DOHH2 (cell line): ENCODE data around the gene LRRC25.
A peak's percentile ranks its signal among the peaks of the same experiment; 100 is the strongest.

Source experiments
- H3F3A ChIP-seq: fragments of 200-600 bp; sonication (generic), shearing (Covaris generic); 2 replicates; pipeline ENCODE4 v1.6.0; 2016; ENCODE audit warnings: antibody characterized with exemption, mild to moderate bottlenecking; ENCODE audit not compliant: control insufficient read depth, insufficient read depth
- H3K27ac ChIP-seq: fragments of 200-600 bp; sonication (generic); 2 replicates; pipeline ENCODE4 v1.5.1; 2014; ENCODE audit warnings: low read depth, mild to moderate bottlenecking, low read length, moderate library complexity
- H3K27me3 ChIP-seq: fragments of 200-600 bp; sonication (generic); 2 replicates; pipeline ENCODE4 v1.6.1; 2014; ENCODE audit warnings: mild to moderate bottlenecking, low read length, mixed read lengths; ENCODE audit not compliant: control insufficient read depth
- H3K36me3 ChIP-seq: fragments of 200-600 bp; sonication (generic); 2 replicates; pipeline ENCODE4 v1.6.1; 2014; ENCODE audit warnings: mild to moderate bottlenecking, low read length, moderate library complexity, mixed read lengths; ENCODE audit not compliant: control insufficient read depth
- H3K4me1 ChIP-seq: fragments of 200-600 bp; sonication (generic); 2 replicates; pipeline ENCODE4 v1.6.1; 2014; ENCODE audit warnings: mild to moderate bottlenecking, low read length, mixed read lengths; ENCODE audit not compliant: control insufficient read depth
- H3K4me2 ChIP-seq: fragments of 200-600 bp; sonication (generic); 2 replicates; pipeline ENCODE4 v1.6.0; 2014; ENCODE audit warnings: mild to moderate bottlenecking, low read length, moderate library complexity
- H3K4me3 ChIP-seq: fragments of 200-600 bp; sonication (generic); 2 replicates; pipeline ENCODE4 v1.5.1; 2014; ENCODE audit warnings: mild to moderate bottlenecking, low read length, mixed read lengths
- H3K79me2 ChIP-seq: fragments of 200-600 bp; sonication (generic); 2 replicates; pipeline ENCODE4 v1.6.1; 2014; ENCODE audit warnings: mild to moderate bottlenecking, low read length, mixed read lengths; ENCODE audit not compliant: control insufficient read depth
- H3K9me2 ChIP-seq: fragments of 200-600 bp; sonication (generic); replicated peaks from 2 replicates; pipeline ENCODE4 v1.6.1; 2014; ENCODE audit warnings: mild to moderate bottlenecking, low read length, mixed read lengths; ENCODE audit not compliant: control insufficient read depth
- H3K9me3 ChIP-seq: fragments of 200-600 bp; sonication (generic); 2 replicates; pipeline ENCODE4 v1.6.1; 2014; ENCODE audit warnings: antibody characterized with exemption, low read length, mixed read lengths; ENCODE audit not compliant: control insufficient read depth, insufficient read depth
- H4K20me1 ChIP-seq: fragments of 200-600 bp; sonication (generic); 2 replicates; pipeline ENCODE4 v1.6.0; 2014; ENCODE audit warnings: low read depth, mild to moderate bottlenecking, antibody characterized with exemption, low read length, moderate library complexity; ENCODE audit not compliant: control insufficient read depth, insufficient read depth
- CTCF ChIP-seq: fragments of 200-600 bp; sonication (generic); IDR thresholded peaks from one replicate; pipeline ENCODE4 v1.5.1; 2014; ENCODE audit warnings: antibody characterized with exemption, mild to moderate bottlenecking, low read depth, low read length; ENCODE audit not compliant: poor library complexity, severe bottlenecking
- EZH2phosphoT487 ChIP-seq: fragments of 200-600 bp; sonication (generic); IDR thresholded peaks from 2 replicates; pipeline ENCODE4 v1.6.1; 2017; ENCODE audit warnings: borderline replicate concordance, mild to moderate bottlenecking, antibody characterized with exemption, low read length, moderate library complexity, mixed read lengths

Gene LRRC25

GRCh38 chr19:18427743-18428113, 30.3 kb upstream of the LRRC25 start:
- Histone ChIP-seq H3K36me3 (peaks cover 58% of the 10 kb centered on the region), H3K27me3 (no peaks in the 10 kb centered on the region), H3K79me2 (peaks cover 64% of the 10 kb centered on the region), H3K9me2 (no peaks in the 10 kb centered on the region), H3K27ac (no peak overlapping the region), H4K20me1 (peaks cover 20% of the 10 kb centered on the region; the same call in 1 of the 2 replicates), H3K4me2 (no peak overlapping the region), H3F3A (peaks cover 16% of the 10 kb centered on the region), H3K9me3 (no peaks in the 10 kb centered on the region), H3K4me1 (peaks cover 96% of the 10 kb centered on the region), H3K4me3 (no peak overlapping the region)
- TF ChIP-seq CTCF (no peak), EZH2phosphoT487 (no peak)

GRCh38 chr19:18427080-18427742, 29.8 kb upstream of the LRRC25 start:
- Histone ChIP-seq H3K27ac (no peak overlapping the region), H3K9me2 (no peaks in the 10 kb centered on the region)
- no peak for TF ChIP-seq EZH2phosphoT487
- TF ChIP-seq CTCF, result no peak

GRCh38 chr19:18426416-18426767, 29.0 kb upstream of the LRRC25 start:
- Histone ChIP-seq H3F3A (peaks cover 25% of the 10 kb centered on the region), H3K79me2 (peaks cover 77% of the 10 kb centered on the region), H3K27me3 (no peaks in the 10 kb centered on the region), H3K36me3 (peaks cover 55% of the 10 kb centered on the region), H3K4me2 (peak overlapping the region; percentile 79), H3K27ac (peak overlapping the region; percentile 87), H3K9me3 (no peaks in the 10 kb centered on the region), H3K9me2 (no peaks in the 10 kb centered on the region), H3K4me1 (peaks cover 96% of the 10 kb centered on the region), H3K4me3 (peak overlapping the region; percentile 90; the same call in 1 of the 2 replicates), H4K20me1 (peaks cover 20% of the 10 kb centered on the region; the same call in 1 of the 2 replicates)
- no peak for TF ChIP-seq EZH2phosphoT487
- TF ChIP-seq CTCF, result no peak

More at GRCh38 chr19:18427080-18427742, 29.8 kb upstream of the LRRC25 start:
- H4K20me1 ChIP-seq, result peaks cover 20% of the 10 kb centered on the region; the same call in 1 of the 2 replicates
- peaks cover 69% of the 10 kb centered on the region for H3K79me2 ChIP-seq
- H3K27me3 ChIP-seq, result no peaks in the 10 kb centered on the region
- H3F3A ChIP-seq, result peaks cover 18% of the 10 kb centered on the region
- H3K4me1 ChIP-seq, result peaks cover 96% of the 10 kb centered on the region
- H3K9me3 ChIP-seq, result no peaks in the 10 kb centered on the region
- peaks cover 60% of the 10 kb centered on the region for H3K36me3 ChIP-seq
- H3K4me2 ChIP-seq, result no peak overlapping the region
- H3K4me3 ChIP-seq, result no peak overlapping the region
